ENCODE measurements around the gene TRIM4.

- no peak for TF ChIP-seq MYC (IDR thresholded peaks at IDR 0.05; ENCODE audit: low read depth, low read length)
- no peak for TF ChIP-seq POLR2A (IDR thresholded peaks at IDR 0.05; ENCODE audit: extremely low read depth, insufficient read length)
- no peak for TF ChIP-seq CTCF (IDR thresholded peaks at IDR 0.05; ENCODE audit: low read depth, low read length)
- TF ChIP-seq MAX (IDR thresholded peaks at IDR 0.05; ENCODE audit: low read depth, low read length) = no peak
Measured at GRCh38 chr7:99953649-99954048, 34.3 kb upstream of the TRIM4 start.
